ENCODE measurements around the gene NCOA7. TPM values are rescaled to one million over a fixed set of nuclear protein-coding genes. Genes with fewer than 3 reads are reported as not detected.

NCOA7 gene
- 14.8 TPM for total RNA-seq

GRCh38 chr6:125790358-125791150 is at the start of gene NCOA7:
Gene NCOA7 (plus strand): TSS chr6:125790960. CDS start chr6:125815355, 24,395 bp downstream.
- Histone ChIP-seq H3K4me1 (ENCODE audit: insufficient read depth, low read length) (peaks cover 24% of the 10 kb centered on the region), H3K9me3 (ENCODE audit: low read depth, low read length) (no peaks in the 10 kb centered on the region), H3K27me3 (ENCODE audit: insufficient read depth, low read length) (no peaks in the 10 kb centered on the region), H3K4me3 (ENCODE audit: low read length) (peak within 1 kb of the TSS; percentile 69)

GRCh38 chr6:125741336-125741735 is 49.4 kb upstream of the NCOA7 start:
- H3K9me3 ChIP-seq (ENCODE audit: low read depth, low read length) = no peaks in the 10 kb centered on the region
- H3K27me3 ChIP-seq (ENCODE audit: insufficient read depth, low read length) = peaks cover 72% of the 10 kb centered on the region
- no peak overlapping the region for H3K4me3 ChIP-seq (ENCODE audit: low read length)
- peaks cover 2% of the 10 kb centered on the region for H3K4me1 ChIP-seq (ENCODE audit: insufficient read depth, low read length)

GRCh38 chr6:125742024-125742423 is 48.7 kb upstream of the NCOA7 start:
- Histone ChIP-seq H3K4me3 (ENCODE audit: low read length) (no peak overlapping the region), H3K4me1 (ENCODE audit: insufficient read depth, low read length) (peaks cover 9% of the 10 kb centered on the region), H3K9me3 (ENCODE audit: low read depth, low read length) (no peaks in the 10 kb centered on the region), H3K27me3 (ENCODE audit: insufficient read depth, low read length) (peaks cover 72% of the 10 kb centered on the region)

GRCh38 chr6:125742464-125743120 is 48.2 kb upstream of the NCOA7 start:
- Histone ChIP-seq H3K4me3 (ENCODE audit: low read length) (no peak overlapping the region), H3K9me3 (ENCODE audit: low read depth, low read length) (no peaks in the 10 kb centered on the region), H3K4me1 (ENCODE audit: insufficient read depth, low read length) (peaks cover 14% of the 10 kb centered on the region), H3K27me3 (ENCODE audit: insufficient read depth, low read length) (peaks cover 71% of the 10 kb centered on the region)

GRCh38 chr6:125743604-125744003 is 47.2 kb upstream of the NCOA7 start:
- H3K27me3 ChIP-seq (ENCODE audit: insufficient read depth, low read length) = peaks cover 71% of the 10 kb centered on the region
- H3K4me3 ChIP-seq (ENCODE audit: low read length) = no peak overlapping the region
- H3K9me3 ChIP-seq (ENCODE audit: low read depth, low read length) = no peaks in the 10 kb centered on the region
- H3K4me1 ChIP-seq (ENCODE audit: insufficient read depth, low read length) = peaks cover 25% of the 10 kb centered on the region

- H3K4me1 ChIP-seq (ENCODE audit: insufficient read depth, low read length) = peaks cover 40% of the 10 kb centered on the region
- no peak overlapping the region for H3K4me3 ChIP-seq (ENCODE audit: low read length)
- H3K27me3 ChIP-seq (ENCODE audit: insufficient read depth, low read length) = peaks cover 81% of the 10 kb centered on the region
- no peaks in the 10 kb centered on the region for H3K9me3 ChIP-seq (ENCODE audit: low read depth, low read length)
These were observed 45.3 kb upstream of the NCOA7 start for GRCh38 chr6:125745281-125746018.

- no peak overlapping the region for H3K4me3 ChIP-seq (ENCODE audit: low read length)
- H3K27me3 ChIP-seq (ENCODE audit: insufficient read depth, low read length) = peaks cover 84% of the 10 kb centered on the region
These were observed 44.7 kb upstream of the NCOA7 start for GRCh38 chr6:125746019-125746414.

GRCh38 chr6:125746731-125747588 is 43.8 kb upstream of the NCOA7 start:
- Histone ChIP-seq H3K4me3 (ENCODE audit: low read length) (peak overlapping the region; percentile 53), H3K4me1 (ENCODE audit: insufficient read depth, low read length) (peaks cover 41% of the 10 kb centered on the region), H3K9me3 (ENCODE audit: low read depth, low read length) (no peaks in the 10 kb centered on the region), H3K27me3 (ENCODE audit: insufficient read depth, low read length) (peaks cover 89% of the 10 kb centered on the region)

More at GRCh38 chr6:125746019-125746414, 44.7 kb upstream of the NCOA7 start:
- peaks cover 41% of the 10 kb centered on the region for H3K4me1 ChIP-seq (ENCODE audit: insufficient read depth, low read length)
- no peaks in the 10 kb centered on the region for H3K9me3 ChIP-seq (ENCODE audit: low read depth, low read length)

GRCh38 chr6:125747589-125748405 is 43.0 kb upstream of the NCOA7 start:
- no peaks in the 10 kb centered on the region for H3K9me3 ChIP-seq (ENCODE audit: low read depth, low read length)
- peaks cover 41% of the 10 kb centered on the region for H3K4me1 ChIP-seq (ENCODE audit: insufficient read depth, low read length)
- peaks cover 89% of the 10 kb centered on the region for H3K27me3 ChIP-seq (ENCODE audit: insufficient read depth, low read length)
- H3K4me3 ChIP-seq (ENCODE audit: low read length) = peak overlapping the region; percentile 53

GRCh38 chr6:125748406-125749172 is 42.2 kb upstream of the NCOA7 start:
- Histone ChIP-seq H3K27me3 (ENCODE audit: insufficient read depth, low read length) (peaks cover 91% of the 10 kb centered on the region), H3K4me3 (ENCODE audit: low read length) (peak overlapping the region; percentile 53), H3K4me1 (ENCODE audit: insufficient read depth, low read length) (peaks cover 41% of the 10 kb centered on the region)

GRCh38 chr6:125749173-125749864 is 41.4 kb upstream of the NCOA7 start, which contains the start of gene HEY2:
Gene HEY2 (plus strand): TSS chr6:125749632. CDS start chr6:125749777, 145 bp downstream.
- Histone ChIP-seq H3K9me3 (ENCODE audit: low read depth, low read length) (no peaks in the 10 kb centered on the region), H3K4me3 (ENCODE audit: low read length) (peak within 1 kb of the TSS; percentile 53), H3K4me1 (ENCODE audit: insufficient read depth, low read length) (peaks cover 41% of the 10 kb centered on the region), H3K27me3 (ENCODE audit: insufficient read depth, low read length) (peaks cover 89% of the 10 kb centered on the region)

More at GRCh38 chr6:125748406-125749172, 42.2 kb upstream of the NCOA7 start:
- H3K9me3 ChIP-seq (ENCODE audit: low read depth, low read length) = no peaks in the 10 kb centered on the region

GRCh38 chr6:125749865-125750691 is 40.7 kb upstream of the NCOA7 start:
- Histone ChIP-seq H3K9me3 (ENCODE audit: low read depth, low read length) (no peaks in the 10 kb centered on the region), H3K27me3 (ENCODE audit: insufficient read depth, low read length) (peaks cover 89% of the 10 kb centered on the region), H3K4me1 (ENCODE audit: insufficient read depth, low read length) (peaks cover 41% of the 10 kb centered on the region), H3K4me3 (ENCODE audit: low read length) (peak overlapping the region; percentile 53)
